GM06990 (cell line): ENCODE measurements around the gene EFS.

Experiments
- DNase-seq: peaks from one replicate; pipeline ENCODE4 v3.0.0-alpha.2; 2011; ENCODE audit not compliant: insufficient read length; ENCODE audit errors: extremely low read depth
- H3K27me3 ChIP-seq: replicated peaks from 2 replicates; pipeline ENCODE4 v1.6.0; 2011; ENCODE audit warnings: low read length; ENCODE audit not compliant: control insufficient read depth, insufficient read depth
- H3K36me3 ChIP-seq: 2 replicates; pipeline ENCODE4 v1.5.1; 2011; ENCODE audit warnings: low read length; ENCODE audit not compliant: control insufficient read depth, insufficient read depth
- H3K4me3 ChIP-seq: replicated peaks from 2 replicates; pipeline ENCODE4 v1.5.1; 2011; ENCODE audit warnings: low read depth, mild to moderate bottlenecking, control low read depth, low read length
- CTCF ChIP-seq: IDR thresholded peaks from 2 replicates; pipeline ENCODE4 v1.5.1; 2011; ENCODE audit warnings: low read length, control low read depth, mild to moderate bottlenecking, inconsistent platforms; ENCODE audit not compliant: insufficient read depth, poor library complexity, severe bottlenecking

Gene EFS

GRCh38 chr14:23358042-23358441 is 6.9 kb downstream of the EFS start:
- no peak for TF ChIP-seq CTCF
- H3K36me3 ChIP-seq, result no peaks in the 10 kb centered on the region

GRCh38 chr14:23357261-23357660 is 7.7 kb downstream of the EFS start:
- no peak overlapping the region for H3K4me3 ChIP-seq
- H3K27me3 ChIP-seq, result peaks cover 7% of the 10 kb centered on the region
- no peak for DNase-seq
- no peak for TF ChIP-seq CTCF
- no peaks in the 10 kb centered on the region for H3K36me3 ChIP-seq

More at GRCh38 chr14:23358042-23358441, 6.9 kb downstream of the EFS start:
- H3K4me3 ChIP-seq, result no peak overlapping the region
- H3K27me3 ChIP-seq, result peaks cover 7% of the 10 kb centered on the region
- no peak for DNase-seq

GRCh38 chr14:23356662-23357061 is 8.3 kb downstream of the EFS start:
- no peak overlapping the region for H3K4me3 ChIP-seq
- TF ChIP-seq CTCF, result no peak
- H3K36me3 ChIP-seq, result no peaks in the 10 kb centered on the region
- H3K27me3 ChIP-seq, result peaks cover 7% of the 10 kb centered on the region
- no peak for DNase-seq

- TF ChIP-seq CTCF, result no peak
- no peak for DNase-seq
- H3K36me3 ChIP-seq, result no peaks in the 10 kb centered on the region
- H3K4me3 ChIP-seq, result no peak overlapping the region
- H3K27me3 ChIP-seq, result peaks cover 7% of the 10 kb centered on the region
Observed at GRCh38 chr14:23355871-23356435, 9.0 kb downstream of the EFS start.

GRCh38 chr14:23354990-23355389 is 10.0 kb downstream of the EFS start:
- DNase-seq, result no peak
- Histone ChIP-seq H3K27me3 (peaks cover 7% of the 10 kb centered on the region), H3K4me3 (no peak overlapping the region), H3K36me3 (no peaks in the 10 kb centered on the region)
- no peak for TF ChIP-seq CTCF

GRCh38 chr14:23353433-23353780 is 11.6 kb downstream of the EFS start:
- TF ChIP-seq CTCF, result no peak
- Histone ChIP-seq H3K4me3 (no peak overlapping the region), H3K36me3 (no peaks in the 10 kb centered on the region), H3K27me3 (peaks cover 7% of the 10 kb centered on the region)
- DNase-seq, result no peak
